Right lobe of liver (tissue), 6 donors: ENCODE measurements around the gene ASCC1. TPM values are rescaled to one million over a fixed set of nuclear protein-coding genes. Genes with fewer than 3 reads are reported as not detected.

Experiments used
- ATAC-seq, 4 donors: fragments of 200-7000 bp; cut with Tn5 transposase; one replicate each; pipeline ENCODE4 v1.9.1; 2020; ENCODE audit warnings: mild to moderate bottlenecking in 4 of 4, moderate library complexity in 4 of 4
- DNase-seq, 3 donors: peaks; one replicate each; pipeline ENCODE4 v3.0.0-alpha.2; 2020
- H3K27ac ChIP-seq, 3 donors: fragments of 200-600 bp; one replicate each; pipeline ENCODE4 v1.8.0; 2022
- H3K27me3 ChIP-seq, 2 donors: fragments of 200-600 bp; one replicate each; pipeline ENCODE4 v1.8.0; 2022
- H3K36me3 ChIP-seq, 4 donors: fragments of 200-600 bp; sonication (generic) in 1 of 4; one replicate each; pipeline versions ENCODE4 v1.5.1 to v1.8.0; 2017 to 2022; ENCODE audit warnings: control low read depth in 1 of 4
- H3K4me1 ChIP-seq, 4 donors: fragments of 200-600 bp; sonication (generic) in 1 of 4; one replicate each; pipeline versions ENCODE4 v1.5.1 to v1.8.0; 2017 to 2022; ENCODE audit warnings: control low read depth in 1 of 4
- H3K4me3 ChIP-seq, 3 donors: fragments of 200-600 bp; one replicate each; pipeline ENCODE4 v1.8.0; 2022
- H3K9me3 ChIP-seq, 4 donors: fragments of 200-600 bp; sonication (generic) in 1 of 4; one replicate each; pipeline versions ENCODE4 v1.5.1 to v1.8.0; 2017 to 2022; ENCODE audit warnings: control low read depth in 1 of 4
- CTCF ChIP-seq, 4 donors: fragments of 200-600 bp in 3 of 4; fragments of 450-650 bp in 1 of 4; IDR thresholded peaks; one replicate each; pipeline versions ENCODE4 v1.5.1 to v1.8.0; 2016 to 2022; ENCODE audit warnings: antibody characterized with exemption in 4 of 4, mild to moderate bottlenecking in 2 of 4
- POLR2A ChIP-seq: fragments of 450-650 bp; IDR thresholded peaks from one replicate; pipeline ENCODE4 v1.6.1; 2017; ENCODE audit warnings: antibody characterized with exemption, mild to moderate bottlenecking
- WGBS: methylation state at CpG from one replicate; pipeline ENCODE4 v1.1.6; 2018; ENCODE audit warnings: low coverage, low lambda C conversion rate; ENCODE audit not compliant: insufficient coverage; ENCODE audit errors: missing lambda C conversion rate; 5-methylcytosine and 5-hydroxymethylcytosine counted together
- intact Hi-C, 2 donors: fragments of 100-400 bp; cut with DNase I; formaldehyde crosslinking; loops; one replicate each; pipeline versions ENCODE4 v1.11.2 to v1.14.1; 2022
- total RNA-seq, 6 experiments: library from RNA; depleted of rRNA in 2 of 6; stranded (reverse); fragments of >200 nt in 2 of 6; fragmentation: NEBNext Ultra II Directional in 3 of 6; extraction: Animal tissue kit (Norgen Biotek cat#: 25700) in 3 of 6; gene quantifications; one replicate each; pipeline versions ENCODE4 v1.1.0 to v1.2.4, GENCODE V29; 2016 to 2023
- donor health status: DM: no; HTN: yes; CAD: no.
- donor health status: DM: no; HTN: no; CAD: no.
- donor health status: DM: no; HTN: no; CAD: no.
- donor health status: DM: no; HTN: yes; CAD: no.
- donor health status: DM: no; HTN: yes; CAD: no.

Gene ASCC1
- total RNA-seq, 6 experiments from 2014 or later = 12.0 to 26.5 (median 14.5) TPM

- TF ChIP-seq CTCF (IDR thresholded peaks at IDR 0.05) (no peak), POLR2A (no peak)
- Histone ChIP-seq H3K4me1 (peaks cover 0 to 41% (median 24%) of the 10 kb centered on the region in 4 donors), H3K4me3 (no peak overlapping the region), H3K27ac (peak overlapping the region; percentile 38 to 74 (median 39)), H3K9me3 (no peaks in the 10 kb centered on the region), H3K36me3 (no peaks in the 10 kb centered on the region), H3K27me3 (no peaks in the 10 kb centered on the region)
- peak in 1 of 3 donors; percentile 2 for DNase-seq
- intact Hi-C loops = no loop called here
- peak in 2 of 4 donors; percentile 6 to 32 for ATAC-seq
- 40% methylated on average over 4 of the region's 5 CpGs for WGBS
Measured at GRCh38 chr10:72244573-72245038, 28.5 kb upstream of the ASCC1 start.

- 66% methylated on average over 10 of the region's 11 CpGs for WGBS
- Histone ChIP-seq H3K36me3 (no peaks in the 10 kb centered on the region), H3K27me3 (no peaks in the 10 kb centered on the region), H3K4me3 (no peak overlapping the region), H3K9me3 (no peaks in the 10 kb centered on the region), H3K4me1 (peaks cover 0 to 35% (median 22%) of the 10 kb centered on the region in 4 donors), H3K27ac (peak overlapping the region; percentile 38 to 74 (median 39))
- peak in 1 of 3 donors; percentile 27 for DNase-seq
- ATAC-seq = peak in 2 of 4 donors; percentile 4 to 8
- TF ChIP-seq CTCF (IDR thresholded peaks at IDR 0.05) (peak in 2 of 4 donors; percentile 6 to 21), POLR2A (no peak)
- intact Hi-C loops = no loop called here
Measured at GRCh38 chr10:72243822-72244437, 27.9 kb upstream of the ASCC1 start.

- 39% methylated on average over 3 of the region's 4 CpGs for WGBS
- peak overlapping the region; percentile 18 to 74 (median 23) for H3K27ac ChIP-seq
Measured at GRCh38 chr10:72242675-72243074, 26.6 kb upstream of the ASCC1 start.

GRCh38 chr10:72241691-72242252 is 25.7 kb upstream of the ASCC1 start:
- H3K36me3 ChIP-seq = no peaks in the 10 kb centered on the region
- peaks cover 0 to 18% (median 13%) of the 10 kb centered on the region in 4 donors for H3K4me1 ChIP-seq
- DNase-seq (peak in 1 of 3 donors; percentile 27), ATAC-seq (no peak)
- H3K27me3 ChIP-seq = no peaks in the 10 kb centered on the region
- WGBS = 96% methylated on average over 8 of the region's 8 CpGs
- no peaks in the 10 kb centered on the region for H3K9me3 ChIP-seq
- H3K4me3 ChIP-seq = no peak overlapping the region
- no peak overlapping the region for H3K27ac ChIP-seq
- intact Hi-C loops = no loop called here
- TF ChIP-seq CTCF (IDR thresholded peaks at IDR 0.05) (no peak), POLR2A (no peak)

More at GRCh38 chr10:72242675-72243074, 26.6 kb upstream of the ASCC1 start:
- Histone ChIP-seq H3K36me3 (no peaks in the 10 kb centered on the region), H3K4me1 (peaks cover 0 to 22% (median 15%) of the 10 kb centered on the region in 4 donors), H3K4me3 (no peak overlapping the region), H3K27me3 (no peaks in the 10 kb centered on the region), H3K9me3 (no peaks in the 10 kb centered on the region)
- peak; percentile 41 to 61 (median 58) for DNase-seq
- intact Hi-C loops = no loop called here
- peak; percentile 46 to 55 (median 52) for ATAC-seq
- TF ChIP-seq POLR2A (no peak), CTCF (IDR thresholded peaks at IDR 0.05) (no peak)
